OCI-LY7 (cell line): ENCODE results near the gene DNAH7.

ENCODE experiments used
- CTCF ChIP-seq: fragments of 200-600 bp; sonication (generic); conservative IDR thresholded peaks from 2 replicates; pipeline ENCODE4 v1.5.1; 2014; ENCODE audit warnings: mild to moderate bottlenecking, antibody characterized with exemption, low read length, moderate library complexity, mixed read lengths
- EZH2phosphoT487 ChIP-seq: fragments of 200-600 bp; sonication (generic); IDR thresholded peaks from 2 replicates; pipeline ENCODE4 v1.6.1; 2018; ENCODE audit warnings: low read depth, borderline replicate concordance, mild to moderate bottlenecking, mixed run types, antibody characterized with exemption, low read length, moderate library complexity, mixed read lengths

GRCh38 chr2:195859513-195859912 is 209.1 kb downstream of the DNAH7 start:
- no peak for TF ChIP-seq CTCF
- no peak for TF ChIP-seq EZH2phosphoT487
